ENCODE results near the gene AMZ1. TPM values are rescaled to one million over a fixed set of nuclear protein-coding genes. Genes with fewer than 3 reads are reported as not detected.
A peak's percentile ranks its signal among the peaks of the same experiment; 100 is the strongest.

AMZ1 gene, protein sequence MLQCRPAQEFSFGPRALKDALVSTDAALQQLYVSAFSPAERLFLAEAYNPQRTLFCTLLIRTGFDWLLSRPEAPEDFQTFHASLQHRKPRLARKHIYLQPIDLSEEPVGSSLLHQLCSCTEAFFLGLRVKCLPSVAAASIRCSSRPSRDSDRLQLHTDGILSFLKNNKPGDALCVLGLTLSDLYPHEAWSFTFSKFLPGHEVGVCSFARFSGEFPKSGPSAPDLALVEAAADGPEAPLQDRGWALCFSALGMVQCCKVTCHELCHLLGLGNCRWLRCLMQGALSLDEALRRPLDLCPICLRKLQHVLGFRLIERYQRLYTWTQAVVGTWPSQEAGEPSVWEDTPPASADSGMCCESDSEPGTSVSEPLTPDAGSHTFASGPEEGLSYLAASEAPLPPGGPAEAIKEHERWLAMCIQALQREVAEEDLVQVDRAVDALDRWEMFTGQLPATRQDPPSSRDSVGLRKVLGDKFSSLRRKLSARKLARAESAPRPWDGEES
- total RNA-seq (1 to 10 TPM in 6 of 7 donors, under 1 TPM in 1; 0.97 to 3.4 (median 1.9) TPM), polyA plus RNA-seq (1 to 10 TPM in 1 of 3 donors, under 1 TPM in 2; 0.20 to 1.6 (median 0.57) TPM)
- long read RNA-seq, donor 1: 0 reads
- long read RNA-seq, donor 2, partial matches to known transcripts: 0 of 7 reads
- long read RNA-seq, donor 2, other reads (novel, unspliced or antisense): 7 of 7 reads

DNA sequence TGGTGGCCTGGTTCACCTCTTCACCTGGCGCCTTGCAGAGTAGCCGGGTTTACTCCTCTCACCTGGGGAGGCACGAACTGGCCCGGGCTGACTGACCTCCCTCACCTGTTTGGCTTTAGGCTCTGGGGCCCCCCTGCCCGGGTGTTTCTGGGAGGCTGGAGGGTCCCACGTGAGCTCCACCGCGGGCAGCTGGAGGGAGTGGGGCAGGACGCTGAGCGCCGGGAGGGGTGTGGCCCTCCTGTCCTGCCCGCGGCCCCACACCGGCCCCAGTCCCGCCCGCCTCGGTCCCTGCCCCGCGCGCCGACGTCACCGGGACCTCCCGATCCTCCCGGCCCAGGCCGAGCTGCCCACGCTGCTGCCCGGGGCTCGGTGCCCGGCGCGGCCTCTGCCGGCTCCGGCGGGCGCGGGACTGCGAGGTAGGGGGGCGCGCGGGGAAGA, at the start of gene AMZ1:
TSS of gene AMZ1 (plus strand) at position 322 of the 438 bp plus-strand sequence. CDS start 12,250 bp downstream, outside the sequence.
- peaks cover 0 to 67% (median 38%) of the 10 kb centered on the region in 7 donors for H3K27me3 ChIP-seq (replicated peaks in 1 of 7)
- WGBS, 5 donors: 3 to 50% (median 5%) methylated on average over 2 to 41 of the region's 41 CpGs
- H3K9me3 ChIP-seq: peaks cover 0 to 5% (median 0%) of the 10 kb centered on the region in 8 donors
- H3K4me1 ChIP-seq: peaks cover 12 to 42% (median 29%) of the 10 kb centered on the region in 6 donors
- peak; percentile 71 for DNase-seq
- H3K27ac ChIP-seq: peak within 1 kb of the TSS in 1 of 8 donors; percentile 41
- peak within 1 kb of the TSS in 6 of 8 donors; percentile 8 to 55 (median 20) for H3K4me3 ChIP-seq
- TF ChIP-seq, protein P1, sequence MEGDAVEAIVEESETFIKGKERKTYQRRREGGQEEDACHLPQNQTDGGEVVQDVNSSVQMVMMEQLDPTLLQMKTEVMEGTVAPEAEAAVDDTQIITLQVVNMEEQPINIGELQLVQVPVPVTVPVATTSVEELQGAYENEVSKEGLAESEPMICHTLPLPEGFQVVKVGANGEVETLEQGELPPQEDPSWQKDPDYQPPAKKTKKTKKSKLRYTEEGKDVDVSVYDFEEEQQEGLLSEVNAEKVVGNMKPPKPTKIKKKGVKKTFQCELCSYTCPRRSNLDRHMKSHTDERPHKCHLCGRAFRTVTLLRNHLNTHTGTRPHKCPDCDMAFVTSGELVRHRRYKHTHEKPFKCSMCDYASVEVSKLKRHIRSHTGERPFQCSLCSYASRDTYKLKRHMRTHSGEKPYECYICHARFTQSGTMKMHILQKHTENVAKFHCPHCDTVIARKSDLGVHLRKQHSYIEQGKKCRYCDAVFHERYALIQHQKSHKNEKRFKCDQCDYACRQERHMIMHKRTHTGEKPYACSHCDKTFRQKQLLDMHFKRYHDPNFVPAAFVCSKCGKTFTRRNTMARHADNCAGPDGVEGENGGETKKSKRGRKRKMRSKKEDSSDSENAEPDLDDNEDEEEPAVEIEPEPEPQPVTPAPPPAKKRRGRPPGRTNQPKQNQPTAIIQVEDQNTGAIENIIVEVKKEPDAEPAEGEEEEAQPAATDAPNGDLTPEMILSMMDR (IDR thresholded peaks at IDR 0.05 in 8 of 11, conservative IDR thresholded peaks at IDR 0.05 in 3 of 11): no peak
- TF ChIP-seq POLR2A (IDR thresholded peaks at IDR 0.05) (no peak), POLR2AphosphoS5 (IDR thresholded peaks at IDR 0.05) (no peak)
- H3K36me3 ChIP-seq: no peaks in the 10 kb centered on the region
- intact Hi-C loops (cut with DNase I; ENCODE audit: low total_unique reads): loop anchor here (10.0 kb wide), 1 partner anchor 213 kb away; the partner anchor contains the start of gene GRIFIN

DNA sequence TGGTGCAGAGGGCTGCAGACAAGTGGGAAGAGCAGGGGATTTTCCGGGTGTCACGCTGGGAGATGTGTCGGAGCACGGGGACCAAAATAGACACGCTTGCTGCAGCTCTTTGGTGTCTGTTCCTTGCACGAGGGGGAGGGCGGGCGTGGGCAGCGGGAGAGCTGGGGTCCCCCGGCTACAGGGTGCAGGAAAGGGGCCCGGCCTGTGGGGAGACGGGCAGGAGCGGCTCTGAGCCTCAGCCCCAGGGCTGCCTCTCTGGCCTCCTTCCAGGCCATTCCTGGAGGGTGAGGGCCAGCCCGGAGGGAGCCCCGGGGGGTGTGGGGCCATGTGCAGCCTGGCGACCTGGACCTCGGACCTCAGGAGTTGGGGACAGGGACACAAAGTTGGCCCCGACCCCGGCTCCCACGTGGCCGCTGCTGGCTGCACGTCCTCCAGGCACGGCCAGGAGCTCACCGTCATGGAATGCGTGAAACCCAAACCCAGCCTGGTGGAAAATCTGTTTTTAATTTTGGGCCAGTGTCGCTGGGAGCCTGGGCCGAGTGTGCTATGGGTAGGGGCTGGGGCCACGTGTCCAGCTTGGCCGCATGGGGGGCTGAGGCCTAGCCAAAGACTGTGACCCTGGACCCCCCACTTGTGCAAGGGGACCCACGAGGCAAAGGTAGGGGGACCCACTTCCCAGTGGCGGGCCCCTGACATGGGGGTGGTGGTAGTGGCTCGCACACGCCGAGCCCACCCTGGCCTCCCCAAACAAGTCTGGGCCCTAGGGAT, 49.6 kb upstream of the AMZ1 start:
- peak; percentile 79 for DNase-seq
- no peaks in the 10 kb centered on the region for H3K9me3 ChIP-seq
- no peaks in the 10 kb centered on the region for H3K27me3 ChIP-seq (replicated peaks in 1 of 7)
- 59 to 91% (median 78%) methylated on average over 7 to 34 of the region's 34 CpGs for WGBS, 5 donors
- intact Hi-C loops (cut with DNase I; ENCODE audit: low total_unique reads): no loop called here
- peak overlapping the region in 1 of 8 donors; percentile 41 for H3K4me3 ChIP-seq
- peaks cover 69 to 100% (median 100%) of the 10 kb centered on the region in 6 donors for H3K4me1 ChIP-seq
- peak overlapping the region in 7 of 8 donors; percentile 70 to 94 (median 91) for H3K27ac ChIP-seq
- TF ChIP-seq, protein P1 (IDR thresholded peaks at IDR 0.05 in 8 of 11, conservative IDR thresholded peaks at IDR 0.05 in 3 of 11): no peak
- no peak for TF ChIP-seq POLR2AphosphoS5 (IDR thresholded peaks at IDR 0.05)
- TF ChIP-seq POLR2A (IDR thresholded peaks at IDR 0.05): no peak
- H3K36me3 ChIP-seq: peaks cover 0 to 28% (median 0%) of the 10 kb centered on the region in 6 donors

DNA sequence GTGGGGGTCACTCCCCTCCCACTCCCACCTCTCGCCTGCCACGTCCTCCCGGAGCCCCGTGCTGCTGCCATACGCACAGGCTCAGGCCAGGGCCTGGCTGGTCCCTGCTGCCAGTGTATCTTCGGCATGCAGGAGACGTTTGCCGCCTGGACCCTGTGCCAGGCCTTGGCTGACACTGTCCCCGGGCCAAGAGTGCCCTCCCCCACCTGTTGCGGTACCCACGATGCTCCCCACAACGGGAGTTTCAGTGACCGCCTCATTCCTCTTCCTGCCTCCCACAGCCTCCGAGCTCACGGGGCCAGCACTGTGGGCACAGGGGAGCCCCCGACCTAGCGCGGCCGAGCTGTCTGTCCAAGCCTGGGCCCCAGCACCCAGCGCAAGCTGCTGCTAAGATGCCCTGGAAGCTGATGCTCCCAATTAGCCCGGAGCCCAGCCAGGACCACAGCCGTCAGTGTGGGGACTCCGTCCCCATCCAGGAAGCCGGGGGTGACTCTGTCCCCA, 48.8 kb upstream of the AMZ1 start:
- Histone ChIP-seq H3K36me3 (peaks cover 0 to 28% (median 0%) of the 10 kb centered on the region in 6 donors), H3K27ac (peak overlapping the region in 5 of 8 donors; percentile 20 to 94 (median 92)), H3K4me3 (no peak overlapping the region), H3K9me3 (no peaks in the 10 kb centered on the region), H3K4me1 (peaks cover 70 to 100% (median 100%) of the 10 kb centered on the region in 6 donors), H3K27me3 (replicated peaks in 1 of 7) (no peaks in the 10 kb centered on the region)
- TF ChIP-seq, protein P1 (IDR thresholded peaks at IDR 0.05 in 8 of 11, conservative IDR thresholded peaks at IDR 0.05 in 3 of 11): no peak
- peak in 1 of 3 donors; percentile 6 for TF ChIP-seq POLR2AphosphoS5 (IDR thresholded peaks at IDR 0.05)
- peak; percentile 79 for DNase-seq
- 73 to 85% (median 80%) methylated on average over 15 to 24 of the region's 24 CpGs for WGBS, 5 donors
- intact Hi-C loops (cut with DNase I; ENCODE audit: low total_unique reads): no loop called here

Data from spleen (tissue), 13 donors.